Measurements from ENCODE around the gene RPGRIP1L.

Gene RPGRIP1L

DNA sequence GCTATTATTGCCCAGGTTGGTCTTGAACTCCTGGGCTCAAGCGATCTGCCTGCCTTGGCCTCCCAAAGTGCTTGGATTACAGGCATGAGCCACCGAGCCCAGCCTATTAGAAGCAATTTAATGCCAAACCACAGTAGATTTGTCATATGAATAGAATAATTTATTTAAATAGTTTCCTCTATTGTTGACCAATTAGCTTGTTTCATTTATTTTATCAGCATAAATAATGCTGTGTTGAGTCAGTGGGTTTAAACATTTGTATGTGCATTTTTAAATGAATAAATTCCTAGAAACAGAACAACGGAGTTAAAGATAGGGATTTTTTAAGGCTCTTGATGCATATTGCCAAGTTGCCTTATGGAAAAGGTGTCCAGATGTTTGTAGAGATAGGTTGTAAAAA is 27.0 kb upstream of the RPGRIP1L start:
- no peak overlapping the region for H3K4me3 ChIP-seq (ENCODE audit: low read depth, low read length)
- TF ChIP-seq, protein P1, sequence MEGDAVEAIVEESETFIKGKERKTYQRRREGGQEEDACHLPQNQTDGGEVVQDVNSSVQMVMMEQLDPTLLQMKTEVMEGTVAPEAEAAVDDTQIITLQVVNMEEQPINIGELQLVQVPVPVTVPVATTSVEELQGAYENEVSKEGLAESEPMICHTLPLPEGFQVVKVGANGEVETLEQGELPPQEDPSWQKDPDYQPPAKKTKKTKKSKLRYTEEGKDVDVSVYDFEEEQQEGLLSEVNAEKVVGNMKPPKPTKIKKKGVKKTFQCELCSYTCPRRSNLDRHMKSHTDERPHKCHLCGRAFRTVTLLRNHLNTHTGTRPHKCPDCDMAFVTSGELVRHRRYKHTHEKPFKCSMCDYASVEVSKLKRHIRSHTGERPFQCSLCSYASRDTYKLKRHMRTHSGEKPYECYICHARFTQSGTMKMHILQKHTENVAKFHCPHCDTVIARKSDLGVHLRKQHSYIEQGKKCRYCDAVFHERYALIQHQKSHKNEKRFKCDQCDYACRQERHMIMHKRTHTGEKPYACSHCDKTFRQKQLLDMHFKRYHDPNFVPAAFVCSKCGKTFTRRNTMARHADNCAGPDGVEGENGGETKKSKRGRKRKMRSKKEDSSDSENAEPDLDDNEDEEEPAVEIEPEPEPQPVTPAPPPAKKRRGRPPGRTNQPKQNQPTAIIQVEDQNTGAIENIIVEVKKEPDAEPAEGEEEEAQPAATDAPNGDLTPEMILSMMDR (IDR thresholded peaks at IDR 0.05; ENCODE audit: borderline replicate concordance, insufficient read depth, low read depth, low read length): no peak

DNA sequence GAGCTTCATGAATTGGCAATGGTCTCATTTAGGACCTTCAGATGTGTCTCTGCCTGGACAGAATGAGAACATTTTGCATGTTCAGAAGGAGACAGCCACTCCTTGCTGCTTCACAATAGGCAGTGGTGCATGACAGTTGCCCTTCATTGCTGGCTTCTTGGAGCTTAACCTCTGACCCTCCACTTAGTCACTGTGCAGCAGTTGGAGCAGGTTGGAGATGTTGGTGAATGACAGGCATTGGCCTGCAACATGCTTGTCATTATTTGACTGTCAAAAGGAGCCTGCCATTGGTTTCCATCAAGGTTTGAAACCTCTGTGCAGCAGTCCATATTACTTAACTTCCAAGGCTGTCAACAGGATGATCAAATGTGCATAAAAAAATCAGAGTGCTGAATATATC is 23.0 kb upstream of the RPGRIP1L start:
- H3K4me3 ChIP-seq (ENCODE audit: low read depth, low read length): no peak overlapping the region
- TF ChIP-seq, protein P1 (IDR thresholded peaks at IDR 0.05; ENCODE audit: borderline replicate concordance, insufficient read depth, low read depth, low read length): no peak

DNA sequence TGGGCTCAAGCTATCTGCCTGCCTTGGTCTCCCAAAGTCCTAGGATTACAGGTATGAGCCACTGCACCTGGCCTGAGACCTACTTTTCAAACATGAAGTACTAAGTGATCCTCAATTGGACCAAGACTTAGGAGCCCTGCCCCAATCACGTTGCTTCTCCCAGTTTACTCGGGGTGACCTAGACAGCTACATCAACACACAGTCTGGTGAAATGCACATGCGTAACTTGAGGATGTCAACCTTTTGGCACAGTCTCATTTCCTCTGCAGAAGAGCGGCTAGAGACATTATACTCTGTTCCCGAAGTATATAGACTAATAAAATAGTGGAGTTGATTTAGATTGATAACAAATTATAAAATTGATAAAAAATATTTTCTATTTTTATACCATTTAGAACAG is 17.4 kb upstream of the RPGRIP1L start:
- no peak overlapping the region for H3K4me3 ChIP-seq (ENCODE audit: low read depth, low read length)
- TF ChIP-seq, protein P1 (IDR thresholded peaks at IDR 0.05; ENCODE audit: borderline replicate concordance, insufficient read depth, low read depth, low read length): no peak

GRCh38 chr16:53717577-53717976 is 13.9 kb upstream of the RPGRIP1L start:
- H3K4me3 ChIP-seq (ENCODE audit: low read depth, low read length): no peak overlapping the region
- TF ChIP-seq, protein P1 (IDR thresholded peaks at IDR 0.05; ENCODE audit: borderline replicate concordance, insufficient read depth, low read depth, low read length): no peak

DNA sequence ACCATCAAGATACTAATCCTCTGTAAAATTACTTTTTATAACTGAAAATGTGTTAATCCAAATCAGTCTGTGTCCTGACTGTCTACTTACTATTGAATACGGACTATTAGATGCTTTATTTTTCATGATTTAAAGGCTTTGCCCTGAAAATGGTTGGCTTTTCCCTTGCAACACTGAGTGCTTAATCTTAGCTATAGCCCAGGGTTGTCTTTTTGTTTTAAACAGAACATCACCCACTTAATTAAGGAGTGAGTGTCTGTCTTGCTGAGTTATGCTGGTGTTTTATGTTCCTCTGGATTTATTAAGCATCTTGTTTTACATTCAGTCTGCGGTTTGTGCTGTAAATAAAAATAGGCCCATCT is 11.3 kb upstream of the RPGRIP1L start:
- no peak overlapping the region for H3K4me3 ChIP-seq (ENCODE audit: low read depth, low read length)
- TF ChIP-seq, protein P1 (IDR thresholded peaks at IDR 0.05; ENCODE audit: borderline replicate concordance, insufficient read depth, low read depth, low read length): no peak

DNA sequence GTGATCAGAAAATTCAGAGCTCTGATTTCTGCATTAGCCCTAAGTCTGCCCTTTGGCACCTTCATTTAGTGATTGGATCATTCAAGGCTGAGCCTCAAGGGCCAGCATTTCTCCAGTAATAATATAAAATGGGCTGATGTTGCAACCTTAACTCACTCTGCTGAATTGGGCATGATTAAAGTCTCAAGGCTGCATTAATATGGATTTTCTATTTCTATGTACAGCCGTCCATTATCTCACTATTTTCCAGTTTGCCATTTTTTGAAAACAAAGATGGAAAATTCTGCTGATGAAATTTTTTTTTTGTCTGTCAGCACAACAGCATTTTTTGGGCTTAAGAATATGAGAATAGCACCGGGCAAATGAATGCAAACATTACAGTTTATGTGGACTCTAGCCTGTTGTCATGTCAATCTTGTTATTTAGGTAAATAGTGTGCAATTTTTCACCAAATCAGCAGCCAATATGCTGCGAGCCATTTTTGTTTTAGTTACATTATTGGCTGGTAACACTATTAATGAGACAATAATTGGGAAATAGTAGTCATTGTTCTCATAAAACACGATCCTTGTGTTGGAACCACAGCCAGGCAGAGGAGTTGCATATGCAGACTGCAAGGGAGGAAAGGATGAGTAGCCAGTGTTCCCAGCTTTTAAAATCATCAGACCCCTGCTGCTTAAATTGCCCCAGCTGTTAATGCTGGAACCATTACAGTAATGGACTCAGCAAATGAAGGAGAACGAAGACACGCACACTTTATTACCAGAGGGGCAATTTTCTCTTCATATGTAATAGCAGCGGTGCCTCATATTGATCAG is 10.8 kb upstream of the RPGRIP1L start:
- TF ChIP-seq, protein P1 (IDR thresholded peaks at IDR 0.05; ENCODE audit: borderline replicate concordance, insufficient read depth, low read depth, low read length): no peak
- no peak overlapping the region for H3K4me3 ChIP-seq (ENCODE audit: low read depth, low read length)

Data from GM12875 (cell line).